ENCODE data around the gene NPC2. TPM values are rescaled to one million over a fixed set of nuclear protein-coding genes. Genes with fewer than 3 reads are reported as not detected.
A peak's percentile ranks its signal among the peaks of the same experiment; 100 is the strongest.

The NPC2 gene
- total and polyA plus RNA-seq, 5 donors from 2014 or later: 33.1 to 144 (median 102) TPM

DNA sequence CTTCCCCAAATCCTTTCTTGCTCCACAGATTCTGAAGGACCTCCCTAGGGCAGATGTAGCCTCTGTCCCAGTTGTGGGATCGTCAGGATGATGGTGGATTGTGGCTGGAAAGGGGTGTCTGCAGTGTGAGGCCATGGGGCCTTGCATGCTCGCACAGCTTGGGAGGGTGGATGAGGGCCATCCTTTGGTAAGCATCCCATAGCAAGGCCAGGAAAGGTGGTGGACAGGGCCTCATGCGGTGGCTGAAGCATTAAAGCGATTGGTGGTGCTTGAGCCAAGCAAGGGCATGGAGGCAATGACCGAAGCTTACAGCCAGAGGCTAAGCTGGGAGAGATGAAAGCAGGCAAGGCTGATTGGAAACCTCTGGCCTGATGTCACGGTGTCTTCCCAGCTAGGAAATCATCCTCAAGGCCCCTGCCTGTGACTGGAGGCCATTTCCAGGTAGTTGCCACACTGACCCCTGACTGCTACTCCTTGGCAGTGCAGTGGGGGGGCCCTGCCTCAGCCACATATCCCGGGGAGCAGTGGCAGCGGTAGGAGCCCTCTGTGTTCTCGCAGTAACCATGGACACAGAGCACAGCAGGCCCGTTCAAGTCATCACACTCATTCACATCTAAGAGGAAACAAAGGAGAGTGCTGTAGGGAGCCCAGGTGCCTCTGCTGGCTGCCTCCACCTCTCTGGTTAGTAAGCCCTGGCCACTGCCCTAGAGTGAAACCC is 7.5 kb upstream of the NPC2 start:
- no peaks in the 10 kb centered on the region for H3K9me3 ChIP-seq (ENCODE audit: control insufficient read depth in 2 of 2, low read length in 2 of 2)
- DNase-seq: no peak
- Mint-ChIP-seq H3K4me1 (peaks cover 0 to 22% (median 14%) of the 10 kb centered on the region in 4 donors), H3K9me3 (no peaks in the 10 kb centered on the region), H3K27ac (peak overlapping the region; percentile 9 to 69 (median 26)), H3K4me3 (no peak overlapping the region), H3K36me3 (peaks cover 7% of the 10 kb centered on the region), H3K27me3 (no peaks in the 10 kb centered on the region)
- peaks cover 2% of the 10 kb centered on the region for H3K36me3 ChIP-seq (ENCODE audit: control insufficient read depth, insufficient read depth, low read length)
- no peak overlapping the region for H3K4me3 ChIP-seq (ENCODE audit: low read depth, low read length)
- H3K27me3 ChIP-seq (ENCODE audit: control insufficient read depth, insufficient read depth, low read length): no peaks in the 10 kb centered on the region
- peaks cover 9% of the 10 kb centered on the region for H3K4me1 ChIP-seq (ENCODE audit: control insufficient read depth, insufficient read depth, low read length, poor library complexity, severe bottlenecking)
- H3K27ac ChIP-seq (ENCODE audit: insufficient read depth, low read length, poor library complexity, severe bottlenecking): no peak overlapping the region
- no peak for ATAC-seq (ENCODE audit: low read depth in 2 of 2)

DNA sequence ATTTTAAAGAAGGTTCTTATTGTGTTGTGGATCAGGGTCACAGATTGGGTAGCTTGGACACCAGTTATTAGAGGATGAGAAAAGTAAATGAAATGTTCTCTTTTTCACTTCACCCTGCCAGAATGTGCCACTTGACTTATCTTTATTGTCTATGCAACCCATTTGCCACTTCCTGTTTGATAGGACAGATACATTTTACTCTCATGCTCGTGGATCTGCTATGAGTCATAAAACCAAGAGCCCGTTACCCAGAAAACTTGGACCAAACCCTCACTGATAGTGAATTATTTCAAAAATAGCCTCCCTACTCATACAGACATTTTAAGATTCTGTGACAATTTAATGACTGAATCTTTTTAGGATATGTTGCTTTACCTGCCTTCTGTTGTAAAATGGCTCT is 2.3 kb upstream of the NPC2 start:
- Mint-ChIP-seq H3K4me1 (peaks cover 0 to 39% (median 26%) of the 10 kb centered on the region in 4 donors), H3K36me3 (peaks cover 10% of the 10 kb centered on the region), H3K27ac (peak overlapping the region in 2 of 3 donors; percentile 86 to 92), H3K9me3 (no peaks in the 10 kb centered on the region), H3K27me3 (no peaks in the 10 kb centered on the region), H3K4me3 (no peak overlapping the region)
- H3K27ac ChIP-seq (ENCODE audit: insufficient read depth, low read length, poor library complexity, severe bottlenecking): peak overlapping the region; percentile 63
- no peaks in the 10 kb centered on the region for H3K9me3 ChIP-seq (ENCODE audit: control insufficient read depth in 2 of 2, low read length in 2 of 2)
- peak in 2 of 3 donors; percentile 12 to 30 for DNase-seq
- H3K4me3 ChIP-seq (ENCODE audit: low read depth, low read length): no peak overlapping the region
- H3K4me1 ChIP-seq (ENCODE audit: control insufficient read depth, insufficient read depth, low read length, poor library complexity, severe bottlenecking): peaks cover 43% of the 10 kb centered on the region
- peaks cover 2% of the 10 kb centered on the region for H3K36me3 ChIP-seq (ENCODE audit: control insufficient read depth, insufficient read depth, low read length)
- H3K27me3 ChIP-seq (ENCODE audit: control insufficient read depth, insufficient read depth, low read length): no peaks in the 10 kb centered on the region
- ATAC-seq (ENCODE audit: low read depth in 2 of 2): peak in 1 of 2 donors; percentile 5

GRCh38 chr14:74493343-74494261 is 497 bp upstream of the NPC2 start, which contains the start of gene ISCA2:
Gene ISCA2, plus strand, starts transcription at chr14:74493765. Its CDS starts 10 bp downstream, at chr14:74493775.
- Mint-ChIP-seq H3K27me3 (no peaks in the 10 kb centered on the region), H3K4me3 (no peak within 1 kb of the TSS), H3K4me1 (peaks cover 0 to 43% (median 24%) of the 10 kb centered on the region in 4 donors), H3K9me3 (no peaks in the 10 kb centered on the region), H3K36me3 (peaks cover 10% of the 10 kb centered on the region), H3K27ac (peak within 1 kb of the TSS in 2 of 3 donors; percentile 92 to 98)
- Histone ChIP-seq H3K4me3 (ENCODE audit: low read depth, low read length) (peak within 1 kb of the TSS; percentile 86), H3K9me3 (ENCODE audit: control insufficient read depth in 2 of 2, low read length in 2 of 2) (no peaks in the 10 kb centered on the region), H3K4me1 (ENCODE audit: control insufficient read depth, insufficient read depth, low read length, poor library complexity, severe bottlenecking) (peaks cover 48% of the 10 kb centered on the region), H3K27me3 (ENCODE audit: control insufficient read depth, insufficient read depth, low read length) (no peaks in the 10 kb centered on the region), H3K36me3 (ENCODE audit: control insufficient read depth, insufficient read depth, low read length) (peaks cover 2% of the 10 kb centered on the region), H3K27ac (ENCODE audit: insufficient read depth, low read length, poor library complexity, severe bottlenecking) (peak within 1 kb of the TSS; percentile 78)
- ATAC-seq (ENCODE audit: low read depth in 2 of 2): peak; percentile 93
- DNase-seq: peak; percentile 99 to 100 (median 99)

DNA sequence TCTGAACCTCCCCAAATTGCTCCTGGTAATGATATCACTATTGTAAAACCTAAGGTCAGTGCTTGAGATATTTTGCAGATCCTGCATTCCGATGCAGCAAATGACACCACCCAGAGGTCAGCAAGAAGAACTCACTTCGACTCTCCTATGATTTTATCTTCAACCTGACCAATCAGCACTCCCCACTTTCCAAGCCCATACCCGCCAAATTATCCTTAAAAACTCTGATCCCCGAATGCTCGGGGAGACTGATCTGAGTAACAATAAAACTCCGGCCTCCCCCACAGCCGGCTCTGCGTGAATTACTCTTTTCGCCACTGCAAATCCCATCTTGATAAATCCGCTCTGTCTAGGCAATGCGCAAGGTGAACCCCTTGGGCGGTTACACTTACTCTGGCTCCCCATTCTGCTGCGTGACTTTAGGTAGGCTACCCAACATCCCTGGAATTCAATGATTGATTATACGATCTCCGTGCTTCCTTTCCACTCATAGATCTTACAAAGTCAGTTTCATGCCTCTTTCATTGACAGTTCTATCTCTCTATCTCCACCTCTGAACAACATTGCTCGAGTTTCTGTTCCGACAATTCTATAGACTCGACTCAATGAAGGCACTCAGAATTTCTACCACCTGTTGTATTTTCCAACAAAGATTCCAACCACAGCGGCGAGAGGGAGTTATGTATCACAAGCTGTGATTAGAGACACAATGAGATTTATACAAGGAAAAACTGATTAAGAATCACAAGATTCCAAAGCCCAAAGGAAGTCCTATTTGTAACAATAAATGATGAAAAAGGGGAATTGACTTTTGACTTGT is 939 bp downstream of the NPC2 start:
- Mint-ChIP-seq H3K36me3 (peaks cover 6% of the 10 kb centered on the region), H3K4me1 (peaks cover 0 to 36% (median 22%) of the 10 kb centered on the region in 4 donors)

DNA sequence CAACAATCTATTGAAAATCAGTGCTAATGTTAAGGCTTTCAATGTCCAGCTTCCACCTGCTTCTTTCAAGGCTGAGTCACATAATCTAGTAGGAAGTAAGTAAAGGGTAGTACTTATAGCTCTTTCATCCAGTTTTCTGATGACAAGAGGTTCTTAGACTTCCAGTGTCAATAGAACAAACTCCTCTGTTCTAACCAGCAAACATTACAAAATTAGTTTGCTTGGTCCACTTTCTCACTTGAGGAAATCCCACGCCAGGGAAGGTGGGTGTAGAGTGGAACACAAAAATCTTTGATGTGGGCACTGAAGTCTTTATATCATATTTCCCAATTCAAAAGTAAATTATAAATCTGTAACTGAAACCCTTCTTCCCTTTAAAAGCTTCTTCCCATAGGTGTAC is 2.6 kb downstream of the NPC2 start:
- no peaks in the 10 kb centered on the region for H3K27me3 ChIP-seq (ENCODE audit: control insufficient read depth, insufficient read depth, low read length)

More for the DNA sequence above, 939 bp downstream of the NPC2 start:
- no peaks in the 10 kb centered on the region for H3K27me3 Mint-ChIP-seq
- H3K27ac ChIP-seq (ENCODE audit: insufficient read depth, low read length, poor library complexity, severe bottlenecking): no peak overlapping the region
- peak overlapping the region; percentile 86 for H3K4me3 ChIP-seq (ENCODE audit: low read depth, low read length)
- no peaks in the 10 kb centered on the region for H3K9me3 ChIP-seq (ENCODE audit: control insufficient read depth in 2 of 2, low read length in 2 of 2)
- no peaks in the 10 kb centered on the region for H3K9me3 Mint-ChIP-seq
- ATAC-seq (ENCODE audit: low read depth in 2 of 2) (no peak), DNase-seq (peak in 2 of 3 donors; percentile 16 to 47)
- H3K4me3 Mint-ChIP-seq: no peak overlapping the region
- H3K27me3 ChIP-seq (ENCODE audit: control insufficient read depth, insufficient read depth, low read length): no peaks in the 10 kb centered on the region
- peaks cover 48% of the 10 kb centered on the region for H3K4me1 ChIP-seq (ENCODE audit: control insufficient read depth, insufficient read depth, low read length, poor library complexity, severe bottlenecking)
- no peak overlapping the region for H3K27ac Mint-ChIP-seq
- H3K36me3 ChIP-seq (ENCODE audit: control insufficient read depth, insufficient read depth, low read length): peaks cover 2% of the 10 kb centered on the region

GRCh38 chr14:74488786-74489397 is 4.2 kb downstream of the NPC2 start:
- Histone ChIP-seq H3K27ac (ENCODE audit: insufficient read depth, low read length, poor library complexity, severe bottlenecking) (no peak overlapping the region), H3K9me3 (ENCODE audit: control insufficient read depth in 2 of 2, low read length in 2 of 2) (no peaks in the 10 kb centered on the region), H3K4me3 (ENCODE audit: low read depth, low read length) (no peak overlapping the region), H3K36me3 (ENCODE audit: control insufficient read depth, insufficient read depth, low read length) (no peaks in the 10 kb centered on the region), H3K27me3 (ENCODE audit: control insufficient read depth, insufficient read depth, low read length) (no peaks in the 10 kb centered on the region), H3K4me1 (ENCODE audit: control insufficient read depth, insufficient read depth, low read length, poor library complexity, severe bottlenecking) (peaks cover 24% of the 10 kb centered on the region)
- H3K27me3 Mint-ChIP-seq: no peaks in the 10 kb centered on the region
- H3K4me3 Mint-ChIP-seq: no peak overlapping the region
- peak in 1 of 3 donors; percentile 22 for DNase-seq
- no peaks in the 10 kb centered on the region for H3K9me3 Mint-ChIP-seq
- peaks cover 0 to 12% (median 6%) of the 10 kb centered on the region in 4 donors for H3K4me1 Mint-ChIP-seq
- H3K27ac Mint-ChIP-seq: no peak overlapping the region
- peaks cover 15% of the 10 kb centered on the region for H3K36me3 Mint-ChIP-seq
- no peak for ATAC-seq (ENCODE audit: low read depth in 2 of 2)

More for the DNA sequence above, 2.6 kb downstream of the NPC2 start:
- Histone ChIP-seq H3K4me1 (ENCODE audit: control insufficient read depth, insufficient read depth, low read length, poor library complexity, severe bottlenecking) (peaks cover 39% of the 10 kb centered on the region), H3K9me3 (ENCODE audit: control insufficient read depth in 2 of 2, low read length in 2 of 2) (no peaks in the 10 kb centered on the region), H3K4me3 (ENCODE audit: low read depth, low read length) (no peak overlapping the region), H3K36me3 (ENCODE audit: control insufficient read depth, insufficient read depth, low read length) (no peaks in the 10 kb centered on the region), H3K27ac (ENCODE audit: insufficient read depth, low read length, poor library complexity, severe bottlenecking) (no peak overlapping the region)
- Mint-ChIP-seq H3K27ac (no peak overlapping the region), H3K4me1 (peaks cover 0 to 26% (median 19%) of the 10 kb centered on the region in 4 donors), H3K27me3 (no peaks in the 10 kb centered on the region), H3K36me3 (peaks cover 7% of the 10 kb centered on the region), H3K4me3 (no peak overlapping the region), H3K9me3 (no peaks in the 10 kb centered on the region)
- DNase-seq: no peak
- ATAC-seq (ENCODE audit: low read depth in 2 of 2): no peak

- Histone ChIP-seq H3K4me3 (ENCODE audit: low read depth, low read length) (no peak overlapping the region), H3K4me1 (ENCODE audit: control insufficient read depth, insufficient read depth, low read length, poor library complexity, severe bottlenecking) (peaks cover 5% of the 10 kb centered on the region), H3K27me3 (ENCODE audit: control insufficient read depth, insufficient read depth, low read length) (no peaks in the 10 kb centered on the region), H3K9me3 (ENCODE audit: control insufficient read depth in 2 of 2, low read length in 2 of 2) (no peaks in the 10 kb centered on the region), H3K36me3 (ENCODE audit: control insufficient read depth, insufficient read depth, low read length) (peaks cover 12% of the 10 kb centered on the region), H3K27ac (ENCODE audit: insufficient read depth, low read length, poor library complexity, severe bottlenecking) (no peak overlapping the region)
- no peak overlapping the region for H3K4me3 Mint-ChIP-seq
- no peaks in the 10 kb centered on the region for H3K9me3 Mint-ChIP-seq
- peaks cover 0 to 8% (median 6%) of the 10 kb centered on the region in 4 donors for H3K4me1 Mint-ChIP-seq
- no peak overlapping the region for H3K27ac Mint-ChIP-seq
- no peaks in the 10 kb centered on the region for H3K27me3 Mint-ChIP-seq
- ATAC-seq (ENCODE audit: low read depth in 2 of 2): no peak
- DNase-seq: no peak
- peaks cover 37% of the 10 kb centered on the region for H3K36me3 Mint-ChIP-seq
These were observed 6.9 kb downstream of the NPC2 start for GRCh38 chr14:74486164-74486563.

Measured in CD4-positive, CD25-positive, alpha-beta regulatory T cell (primary cell).